Stomach smooth muscle (tissue), 2 donors: ENCODE results near the gene ITPKC.

Experiments
- H3K27ac ChIP-seq: one replicate; pipeline ENCODE4 v1.7.0; 2013; ENCODE audit warnings: mild to moderate bottlenecking, low read length, inconsistent platforms
- H3K27me3 ChIP-seq, 2 donors: one replicate each; pipeline ENCODE4 v1.7.0; 2013; ENCODE audit warnings: low read length in 2 of 2; ENCODE audit not compliant: insufficient read depth in 2 of 2, control insufficient read depth in 1 of 2
- H3K36me3 ChIP-seq, 2 donors: one replicate each; pipeline ENCODE4 v1.7.0; 2013; ENCODE audit warnings: low read length in 2 of 2; ENCODE audit not compliant: control insufficient read depth in 2 of 2, insufficient read depth in 2 of 2
- H3K4me1 ChIP-seq: one replicate; pipeline ENCODE4 v1.7.0; 2013; ENCODE audit warnings: low read length; ENCODE audit not compliant: control insufficient read depth, insufficient read depth
- H3K4me3 ChIP-seq, 2 donors: one replicate each; pipeline ENCODE4 v1.7.0; 2013; ENCODE audit warnings: low read length in 2 of 2
- H3K9ac ChIP-seq, 2 donors: one replicate each; pipeline ENCODE4 v1.7.0; 2013; ENCODE audit warnings: low read length in 2 of 2, mild to moderate bottlenecking in 1 of 2
- H3K9me3 ChIP-seq, 2 donors: one replicate each; pipeline ENCODE4 v1.7.0; 2013; ENCODE audit warnings: low read length in 2 of 2; ENCODE audit not compliant: control insufficient read depth in 2 of 2
- donor health status: healthy.
- donor health status: Pancreatic carcinoma.

Gene ITPKC

DNA sequence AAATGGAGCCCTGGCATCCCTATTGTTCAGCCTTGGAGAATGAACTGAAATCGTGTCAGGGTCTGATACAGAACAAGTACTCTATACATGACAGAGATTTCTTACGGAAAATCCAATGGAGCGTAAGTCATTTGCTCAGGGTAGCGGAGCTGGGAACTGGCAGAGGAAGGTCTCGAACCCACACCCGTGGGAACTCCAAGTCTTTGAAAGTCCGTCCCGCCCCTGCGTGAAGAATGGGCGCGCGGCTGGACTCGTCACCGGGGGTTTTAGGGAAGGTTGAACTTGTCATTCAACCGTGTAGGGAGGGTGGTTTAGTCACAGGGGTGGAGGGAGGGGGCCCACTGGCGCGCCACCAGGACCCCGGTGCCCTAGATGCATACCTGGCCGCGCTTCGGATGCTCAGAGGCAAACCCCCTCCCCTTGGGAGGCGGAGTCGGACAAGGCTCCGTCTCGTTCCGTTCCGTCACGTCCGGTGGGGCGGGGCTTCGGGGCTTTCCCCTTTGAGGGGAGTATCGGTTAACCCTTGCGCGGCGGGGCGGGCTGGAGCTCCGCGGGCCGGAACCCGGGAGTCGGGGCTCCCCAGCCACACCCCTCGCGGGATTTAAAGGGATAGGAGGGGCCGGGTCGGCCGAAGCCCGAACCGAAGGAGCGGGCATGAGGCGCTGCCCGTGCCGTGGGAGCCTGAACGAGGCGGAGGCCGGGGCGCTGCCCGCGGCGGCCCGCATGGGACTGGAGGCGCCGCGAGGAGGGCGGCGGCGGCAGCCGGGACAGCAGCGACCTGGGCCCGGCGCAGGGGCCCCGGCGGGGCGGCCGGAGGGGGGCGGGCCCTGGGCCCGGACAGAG, at the start of gene ITPKC, which contains the start of gene COQ8B:
TSS of gene ITPKC (plus strand) at position 631 of the 843 bp plus-strand sequence. CDS start at position 655, 24 bp downstream.
TSS of gene COQ8B (minus strand) at position 405 of the 843 bp plus-strand sequence. CDS start 2,254 bp downstream, outside the sequence.
- no peaks in the 10 kb centered on the region for H3K27me3 ChIP-seq
- H3K4me3 ChIP-seq = peak within 1 kb of the TSS; percentile 97 to 99
- H3K36me3 ChIP-seq = no peaks in the 10 kb centered on the region
- no peaks in the 10 kb centered on the region for H3K9me3 ChIP-seq
- H3K27ac ChIP-seq = peak within 1 kb of the TSS; percentile 100
- H3K9ac ChIP-seq = peak within 1 kb of the TSS; percentile 97 to 98
- peaks cover 62% of the 10 kb centered on the region for H3K4me1 ChIP-seq

DNA sequence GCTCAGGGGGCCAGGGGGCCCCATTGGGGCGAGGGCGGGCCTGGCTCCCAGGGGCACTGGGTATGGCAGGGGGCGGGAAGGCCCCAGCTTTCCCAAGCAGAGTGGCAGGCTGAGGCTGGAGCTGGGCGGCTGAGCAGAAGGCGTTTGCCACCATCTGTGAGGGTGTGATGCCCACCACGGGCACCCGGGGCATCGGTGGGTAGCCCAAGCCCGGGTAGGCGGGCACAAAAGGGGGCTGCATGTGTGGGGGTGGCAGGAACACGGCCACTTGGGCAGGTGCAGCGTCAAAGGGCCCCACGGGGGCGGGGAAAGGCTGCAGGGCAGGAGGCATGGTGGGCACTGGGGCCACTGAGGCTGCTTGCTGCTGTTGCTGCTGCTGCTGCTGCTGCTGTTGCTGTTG, 49.3 kb upstream of the ITPKC start:
- Histone ChIP-seq H3K36me3 (peaks cover 37% of the 10 kb centered on the region in 2 donors), H3K27ac (no peak overlapping the region), H3K4me1 (peaks cover 10% of the 10 kb centered on the region)

DNA sequence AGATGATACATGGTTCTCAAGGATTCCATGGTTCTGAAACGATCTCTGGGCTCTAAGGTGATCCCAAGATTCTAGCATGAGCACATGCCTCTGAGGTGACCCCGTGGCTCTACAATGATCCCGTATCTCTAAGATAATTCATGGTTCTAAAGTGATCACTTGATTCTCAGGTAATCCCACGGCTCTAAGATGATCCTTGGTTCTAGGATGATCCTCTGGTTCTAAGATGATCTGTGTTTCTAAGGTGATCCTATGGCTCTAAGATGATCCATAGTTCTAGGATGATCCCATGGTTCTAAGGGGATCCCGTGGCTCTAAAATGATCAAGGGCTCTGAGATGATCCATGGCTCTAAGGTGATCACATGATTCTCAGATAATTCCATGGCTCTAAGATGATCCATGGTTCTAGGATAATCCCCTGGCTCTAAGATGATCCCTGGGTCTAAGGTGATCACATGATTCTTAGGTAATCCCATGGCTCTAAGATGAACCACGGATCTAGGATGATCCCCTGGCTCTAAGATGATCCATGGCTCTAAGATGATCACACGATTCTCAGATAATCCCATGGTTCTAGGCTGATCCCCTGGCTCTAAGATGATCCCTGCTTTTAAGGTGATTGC, 47.8 kb upstream of the ITPKC start:
- no peaks in the 10 kb centered on the region for H3K4me1 ChIP-seq
- no peaks in the 10 kb centered on the region for H3K9me3 ChIP-seq
- H3K27me3 ChIP-seq = no peaks in the 10 kb centered on the region
- H3K36me3 ChIP-seq = peaks cover 52% of the 10 kb centered on the region in 2 donors
- H3K4me3 ChIP-seq = no peak overlapping the region
- H3K27ac ChIP-seq = no peak overlapping the region
- no peak overlapping the region for H3K9ac ChIP-seq

More for the DNA sequence above, 49.3 kb upstream of the ITPKC start:
- H3K9ac ChIP-seq = no peak overlapping the region
- H3K4me3 ChIP-seq = no peak overlapping the region
- H3K27me3 ChIP-seq = no peaks in the 10 kb centered on the region
- no peaks in the 10 kb centered on the region for H3K9me3 ChIP-seq

DNA sequence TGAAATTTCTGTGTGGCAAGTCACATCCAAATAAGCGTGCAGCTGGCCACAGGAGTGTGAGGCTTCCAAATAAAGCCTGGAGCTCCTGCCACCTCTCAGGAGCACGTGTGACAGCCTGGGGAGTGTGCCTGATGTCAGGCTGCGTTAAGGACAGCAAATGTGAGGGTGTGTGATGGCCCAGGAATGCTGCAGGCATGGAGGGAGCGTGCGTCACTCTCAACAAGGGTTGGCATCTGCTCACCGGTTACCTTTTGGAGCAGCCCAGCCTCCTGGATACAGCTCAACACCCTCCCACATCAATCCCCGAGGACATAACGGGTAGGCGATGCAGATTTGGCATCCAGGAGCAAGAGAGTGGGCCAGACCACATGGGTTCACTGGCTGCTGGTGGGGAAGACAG, 45.5 kb upstream of the ITPKC start:
- Histone ChIP-seq H3K9ac (no peak overlapping the region), H3K27me3 (no peaks in the 10 kb centered on the region), H3K4me3 (no peak overlapping the region), H3K27ac (no peak overlapping the region), H3K36me3 (peaks cover 62 to 63% of the 10 kb centered on the region in 2 donors), H3K4me1 (peaks cover 3% of the 10 kb centered on the region), H3K9me3 (no peaks in the 10 kb centered on the region)

DNA sequence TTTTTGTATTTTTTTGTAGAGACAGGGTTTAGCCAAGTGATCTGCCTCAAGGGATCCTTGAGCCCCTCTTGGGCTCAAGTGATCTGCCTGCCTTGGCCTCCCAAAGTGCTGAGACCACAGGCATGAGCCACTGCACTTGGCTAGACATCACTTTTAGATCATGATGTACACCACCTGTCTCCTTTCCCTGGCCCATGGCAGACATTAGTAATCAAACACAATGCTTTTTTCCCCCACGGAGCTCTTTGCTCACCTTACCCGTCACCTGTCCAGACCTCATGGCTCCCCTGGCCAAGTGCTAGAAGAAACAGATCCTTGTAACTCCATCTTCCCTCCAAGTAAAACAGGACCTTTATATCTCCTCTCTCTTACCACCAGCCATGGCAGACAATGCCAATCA, 44.9 kb upstream of the ITPKC start:
- no peak overlapping the region for H3K9ac ChIP-seq
- no peaks in the 10 kb centered on the region for H3K27me3 ChIP-seq
- peaks cover 3% of the 10 kb centered on the region for H3K4me1 ChIP-seq
- H3K4me3 ChIP-seq = no peak overlapping the region
- H3K36me3 ChIP-seq = peaks cover 62 to 66% of the 10 kb centered on the region in 2 donors
- no peak overlapping the region for H3K27ac ChIP-seq
- H3K9me3 ChIP-seq = no peaks in the 10 kb centered on the region

DNA sequence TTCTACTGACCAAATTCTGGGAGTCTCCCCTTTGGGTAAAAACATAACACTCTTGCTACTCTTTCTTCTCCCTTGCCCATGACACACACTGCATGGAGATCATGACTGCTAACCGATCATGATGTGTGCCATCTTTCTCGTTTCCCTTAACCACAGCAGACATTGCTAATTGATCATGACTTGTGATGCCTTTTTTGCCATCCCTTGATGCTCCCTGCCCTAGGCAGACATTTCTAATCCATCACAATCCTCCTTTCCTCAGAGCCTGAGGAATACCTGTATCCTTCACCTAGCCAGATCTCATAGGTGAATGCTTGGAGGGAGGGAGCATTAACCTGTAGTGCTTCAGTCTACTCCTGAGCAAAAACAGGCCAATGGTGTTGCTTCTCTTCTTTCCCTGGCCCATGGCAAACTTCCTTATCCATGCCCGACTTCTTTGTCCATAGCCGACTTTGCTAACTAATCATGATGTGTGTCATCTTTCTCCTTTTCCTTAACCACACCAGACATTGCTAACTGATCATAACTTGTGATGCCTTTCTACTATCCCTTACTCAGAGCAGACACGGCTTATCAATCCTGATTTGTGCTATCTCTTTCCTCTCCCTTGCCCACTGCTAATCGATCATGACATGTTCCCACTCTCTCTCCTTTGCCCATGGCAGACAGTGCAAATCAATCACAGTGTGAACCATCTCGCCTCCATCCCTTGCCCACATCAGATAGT, 44.2 kb upstream of the ITPKC start:
- no peak overlapping the region for H3K4me3 ChIP-seq
- H3K27ac ChIP-seq = no peak overlapping the region
- no peak overlapping the region for H3K9ac ChIP-seq
- peaks cover 3% of the 10 kb centered on the region for H3K4me1 ChIP-seq
- no peaks in the 10 kb centered on the region for H3K27me3 ChIP-seq
- H3K36me3 ChIP-seq = peaks cover 66 to 73% of the 10 kb centered on the region in 2 donors
- H3K9me3 ChIP-seq = no peaks in the 10 kb centered on the region

DNA sequence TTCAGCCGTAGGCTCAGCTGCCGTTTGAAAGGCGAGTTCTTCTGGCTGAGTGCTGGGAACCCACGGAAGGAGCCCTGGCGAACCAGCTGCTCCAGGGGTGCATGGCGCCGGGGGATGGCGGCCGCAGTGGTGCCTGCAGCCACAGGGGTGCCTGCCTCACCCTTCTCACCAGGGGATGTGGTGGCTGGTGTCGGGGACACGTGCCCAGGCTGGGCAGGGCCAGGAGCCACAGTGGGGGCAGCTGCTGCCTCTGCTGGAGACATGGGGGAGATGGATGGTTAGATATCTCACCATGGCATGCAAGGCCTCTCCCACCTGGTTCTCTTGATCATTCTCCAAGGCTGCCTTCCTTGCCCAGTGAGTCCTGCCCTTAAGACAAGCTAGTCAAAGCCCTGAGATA, 43.5 kb upstream of the ITPKC start:
- Histone ChIP-seq H3K4me1 (peaks cover 3% of the 10 kb centered on the region), H3K27ac (no peak overlapping the region), H3K4me3 (no peak overlapping the region), H3K36me3 (peaks cover 71 to 80% of the 10 kb centered on the region in 2 donors), H3K9ac (no peak overlapping the region), H3K9me3 (no peaks in the 10 kb centered on the region), H3K27me3 (no peaks in the 10 kb centered on the region)

DNA sequence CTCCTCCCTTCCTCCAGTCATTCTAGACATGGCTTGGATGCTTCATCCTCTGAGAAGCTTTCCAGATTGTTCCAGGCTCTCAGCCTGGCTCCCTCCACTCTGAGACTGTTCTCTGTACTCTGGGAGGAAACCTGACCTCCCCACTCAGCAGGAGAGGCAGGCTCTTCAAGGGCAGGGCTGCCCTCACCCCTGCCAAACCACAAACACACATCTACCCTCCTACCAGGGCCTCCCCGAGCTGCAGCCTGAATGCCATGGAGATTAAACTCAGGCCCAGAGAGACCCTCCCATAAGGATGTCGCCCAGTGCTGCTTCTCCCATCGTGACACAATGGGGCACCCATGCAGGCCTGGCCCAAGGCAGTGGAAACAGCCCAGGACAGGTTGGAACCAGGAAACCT, 42.6 kb upstream of the ITPKC start:
- Histone ChIP-seq H3K9me3 (no peaks in the 10 kb centered on the region), H3K4me1 (peaks cover 3% of the 10 kb centered on the region), H3K36me3 (peaks cover 68 to 75% of the 10 kb centered on the region in 2 donors), H3K9ac (no peak overlapping the region), H3K4me3 (no peak overlapping the region), H3K27ac (no peak overlapping the region), H3K27me3 (no peaks in the 10 kb centered on the region)

DNA sequence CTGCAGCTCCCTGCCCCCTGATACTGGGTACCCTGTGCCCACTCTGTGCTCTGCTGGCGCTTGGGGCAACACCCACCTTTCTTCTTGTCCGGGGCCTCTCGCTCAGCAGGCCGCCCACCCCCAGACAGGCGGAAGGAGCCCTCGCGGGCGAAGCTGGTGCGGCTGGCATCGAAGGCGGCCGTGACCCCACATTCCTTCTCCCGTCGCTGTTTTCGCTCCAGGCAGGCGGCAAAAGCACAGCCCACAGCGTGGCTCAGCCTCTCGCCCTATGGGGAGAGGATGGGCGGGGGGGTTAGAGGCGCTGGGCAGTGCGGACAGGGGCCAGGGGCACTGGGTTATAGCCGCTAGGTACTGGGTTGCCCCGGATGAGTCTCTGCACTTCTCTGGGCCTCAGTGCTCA, 39.8 kb upstream of the ITPKC start:
- no peak overlapping the region for H3K9ac ChIP-seq
- peaks cover 54 to 57% of the 10 kb centered on the region in 2 donors for H3K36me3 ChIP-seq
- H3K9me3 ChIP-seq = no peaks in the 10 kb centered on the region
- peaks cover 3% of the 10 kb centered on the region for H3K4me1 ChIP-seq
- H3K27me3 ChIP-seq = no peaks in the 10 kb centered on the region
- no peak overlapping the region for H3K4me3 ChIP-seq
- no peak overlapping the region for H3K27ac ChIP-seq

DNA sequence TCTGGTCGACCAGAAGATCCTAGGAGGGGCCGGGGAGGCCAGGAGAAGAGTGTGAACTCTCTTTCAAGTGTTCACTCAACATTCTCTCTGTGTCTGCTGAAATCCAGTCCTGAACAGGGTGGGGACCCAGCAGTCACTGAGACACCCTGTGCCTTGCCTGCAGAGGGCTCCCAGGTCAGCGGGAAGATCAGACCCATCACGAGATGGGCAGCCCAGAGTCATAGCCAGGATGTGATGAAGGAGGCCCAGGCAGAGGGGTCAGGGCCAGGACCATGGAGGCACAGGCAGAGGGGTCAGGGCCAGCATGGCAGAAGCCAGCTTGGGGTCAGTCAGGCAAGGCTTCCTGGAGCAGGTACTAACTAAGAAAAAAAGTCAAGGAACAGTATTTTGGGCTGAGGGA, 35.9 kb upstream of the ITPKC start:
- H3K36me3 ChIP-seq = peaks cover 53 to 59% of the 10 kb centered on the region in 2 donors
- no peak overlapping the region for H3K4me3 ChIP-seq

More for the DNA sequence above, 35.9 kb upstream of the ITPKC start:
- Histone ChIP-seq H3K9ac (no peak overlapping the region), H3K27ac (no peak overlapping the region), H3K9me3 (no peaks in the 10 kb centered on the region), H3K27me3 (no peaks in the 10 kb centered on the region), H3K4me1 (peaks cover 7% of the 10 kb centered on the region)
